ENCODE data around the gene GRAMD2B.

DNA sequence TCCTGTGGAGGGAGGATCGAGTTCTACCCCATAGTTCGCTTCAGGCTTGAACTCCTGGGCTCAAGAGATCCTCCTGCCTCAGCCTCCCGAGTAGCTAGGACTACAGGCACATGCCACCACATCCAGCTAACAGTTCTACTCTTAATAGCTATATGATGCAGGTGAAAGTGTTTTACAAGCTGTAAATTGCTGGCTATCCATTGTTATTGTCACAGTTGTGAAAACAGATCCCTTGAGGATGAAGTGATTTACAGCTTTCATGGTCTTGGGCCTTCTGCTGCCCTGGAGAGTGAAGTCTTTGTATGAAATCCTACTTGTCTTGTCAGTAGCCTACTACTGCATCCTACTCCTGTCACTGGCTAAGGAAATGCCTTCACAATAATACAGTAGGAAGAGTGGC is 48.0 kb downstream of the GRAMD2B start:
- TF ChIP-seq EP300 (IDR thresholded peaks at IDR 0.05), result no peak
- no peak for TF ChIP-seq CTCF (IDR thresholded peaks at IDR 0.05)
- no peak for TF ChIP-seq POLR2A (IDR thresholded peaks at IDR 0.05)
